NCI-H82 (cell line): ENCODE measurements around the gene SLC12A4.
A peak's percentile ranks its signal among the peaks of the same experiment; 100 is the strongest.
"Not testable (repeated sequence)": the region's sequence is repeated elsewhere in the genome, so short reads cannot be mapped to it uniquely, and the experiment has no call there.

Source experiments
- DNase-seq: peaks from one replicate; lab custom pipeline; 2025; lab: John Stamatoyannopoulos, UW

SLC12A4 gene

DNA sequence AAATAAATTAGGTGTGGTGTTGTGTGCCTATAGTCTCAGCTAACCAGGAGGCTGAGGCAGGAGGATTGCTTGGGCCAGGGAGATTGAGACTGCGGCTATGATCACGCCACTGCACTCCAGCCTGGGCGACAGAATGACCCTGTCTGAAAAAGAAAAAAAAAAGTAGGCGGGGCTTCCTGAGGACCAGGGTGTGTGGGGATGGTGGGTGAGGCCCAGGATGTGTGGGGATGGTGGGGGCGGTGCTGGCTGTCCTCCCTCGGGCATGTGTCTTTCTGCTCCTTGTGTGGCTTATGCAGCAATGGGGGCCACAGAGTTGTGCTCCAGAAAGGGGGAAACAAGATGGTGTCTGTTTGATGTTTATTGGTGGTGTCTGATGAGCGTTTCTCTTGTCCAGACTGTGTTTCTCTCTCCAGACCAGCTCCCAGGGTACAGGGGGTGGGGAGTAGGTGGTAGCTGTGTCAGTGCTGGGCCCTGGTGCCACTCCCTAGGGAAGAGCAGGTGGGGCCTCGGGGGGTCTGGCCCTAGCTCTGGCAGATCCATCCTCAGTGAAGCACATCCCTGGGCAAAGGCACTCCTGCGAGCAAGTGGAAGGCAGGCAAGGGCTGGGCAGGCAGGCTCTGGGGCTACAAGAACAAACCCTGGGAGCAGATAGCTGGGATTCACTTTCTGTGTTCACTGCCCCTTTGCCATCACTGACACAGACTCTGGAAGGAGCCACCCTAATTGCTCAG lies 26.8 kb downstream of the SLC12A4 start:
- peak; percentile 5 for DNase-seq

DNA sequence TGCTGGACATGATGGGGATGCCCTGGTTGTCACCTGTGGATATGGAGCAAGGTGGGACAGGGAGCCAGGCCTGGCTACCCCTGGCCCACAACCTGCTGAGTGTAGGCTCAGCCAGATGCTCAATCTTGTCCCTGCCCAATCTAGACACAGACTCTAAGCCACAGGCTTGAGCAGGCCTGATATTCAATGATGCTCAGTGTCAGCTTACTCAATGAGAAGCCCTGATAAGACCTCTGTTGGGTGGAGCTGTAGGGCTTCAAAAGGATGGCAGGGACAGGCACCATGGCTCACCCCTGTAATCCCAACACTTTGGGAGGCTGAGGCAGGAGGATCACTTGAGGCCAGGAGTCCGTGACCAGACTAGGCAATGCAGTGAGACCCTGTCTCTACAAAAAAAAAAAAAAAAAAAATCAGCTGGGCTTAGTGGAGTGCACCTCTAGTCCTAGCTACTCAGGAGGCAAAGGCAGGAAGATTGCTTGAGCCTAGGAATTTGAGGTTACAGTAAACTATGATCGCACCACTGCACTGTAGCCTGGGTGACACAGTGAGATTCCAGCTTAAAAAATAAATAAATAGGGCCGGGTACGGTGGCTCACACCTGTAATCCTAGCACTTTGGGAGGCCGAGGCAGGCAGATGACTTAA lies 27.9 kb downstream of the SLC12A4 start:
- no peak for DNase-seq

GRCh38 chr16:67939507-67940445 lies 28.7 kb downstream of the SLC12A4 start:
- no peak for DNase-seq

GRCh38 chr16:67937713-67938112 lies 30.7 kb downstream of the SLC12A4 start:
- DNase-seq = not testable (repeated sequence)

DNA sequence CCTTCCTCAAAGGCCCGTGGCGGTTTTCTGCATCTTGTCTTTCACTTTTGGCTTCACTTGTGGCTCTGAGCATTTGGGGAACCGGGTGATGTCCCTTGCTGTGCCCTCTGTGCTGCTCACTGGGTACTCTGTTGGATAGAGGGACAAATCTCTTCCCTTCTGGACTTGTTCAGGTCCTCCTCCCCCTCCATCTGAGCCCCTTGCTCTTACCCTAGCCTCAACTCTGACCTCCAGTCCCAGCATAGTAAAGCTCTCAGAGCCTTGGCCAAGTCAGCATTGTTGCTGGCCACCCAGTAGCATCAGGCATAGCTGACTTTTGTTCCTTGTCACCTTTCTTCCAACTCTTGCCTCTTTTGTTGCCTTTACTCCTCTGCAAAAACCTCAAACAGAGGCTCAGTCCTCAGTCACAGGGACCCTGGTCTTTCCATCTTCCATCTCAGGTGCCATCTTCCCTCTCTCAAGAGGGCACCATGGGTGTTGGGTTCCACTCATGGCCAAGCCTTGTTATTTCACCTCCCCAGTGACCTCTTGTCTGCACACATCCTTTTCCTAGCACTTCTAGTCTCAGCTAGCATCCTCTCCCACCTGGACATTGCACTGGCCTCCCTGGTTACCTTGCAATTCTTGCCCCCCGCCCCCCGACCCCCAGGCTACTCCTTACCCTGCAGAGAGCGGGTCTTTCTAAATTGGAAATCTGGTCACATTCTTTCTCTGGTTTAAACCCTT lies 31.4 kb downstream of the SLC12A4 start:
- DNase-seq = no peak

GRCh38 chr16:67936124-67936879 lies 32.1 kb downstream of the SLC12A4 start, which contains the start of gene PSMB10:
PSMB10 (minus strand) TSS chr16:67936850; CDS start chr16:67936749, 101 bp downstream.
- peak; percentile 51 for DNase-seq

- DNase-seq = peak; percentile 99
Measured at GRCh38 chr16:67935402-67936123, 32.9 kb downstream of the SLC12A4 start.

DNA sequence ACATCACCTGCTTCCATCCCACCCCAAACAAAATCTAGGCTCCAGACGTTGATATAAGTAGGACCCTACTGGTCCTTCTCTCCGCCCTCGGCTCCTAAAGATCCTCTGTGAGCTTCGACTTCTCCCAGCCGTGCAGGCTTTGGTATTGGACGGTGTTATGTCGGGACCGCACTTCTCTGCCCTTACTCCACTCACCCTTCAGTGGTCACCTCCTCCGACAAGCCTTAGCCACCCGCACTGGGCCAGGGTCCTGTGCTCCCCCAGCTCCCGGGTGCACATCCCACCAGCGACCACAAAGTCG lies 33.4 kb downstream of the SLC12A4 start:
- DNase-seq = peak; percentile 54

GRCh38 chr16:67934306-67935100 lies 33.9 kb downstream of the SLC12A4 start:
- peak; percentile 45 for DNase-seq

- DNase-seq = no peak
Measured at GRCh38 chr16:67933805-67934204, 34.6 kb downstream of the SLC12A4 start.

GRCh38 chr16:67932462-67932840 lies 36.0 kb downstream of the SLC12A4 start:
- no peak for DNase-seq

GRCh38 chr16:67931712-67932461 lies 36.5 kb downstream of the SLC12A4 start, which contains the start of gene CTRL:
CTRL (minus strand) TSS chr16:67931862; CDS start chr16:67931852, 10 bp downstream.
- no peak for DNase-seq

- DNase-seq = no peak
Measured at GRCh38 chr16:67930678-67931211, 37.7 kb downstream of the SLC12A4 start.

GRCh38 chr16:67930191-67930590 lies 38.2 kb downstream of the SLC12A4 start:
- DNase-seq = no peak

GRCh38 chr16:67928561-67929364 lies 39.7 kb downstream of the SLC12A4 start:
- DNase-seq = peak; percentile 79

GRCh38 chr16:67928147-67928546 lies 40.3 kb downstream of the SLC12A4 start:
- DNase-seq = no peak

- DNase-seq = no peak
Measured at GRCh38 chr16:67927131-67927941, 41.1 kb downstream of the SLC12A4 start.
